Endothelial cell of umbilical vein (primary cell): ENCODE measurements around the gene GPR161. TPM values are rescaled to one million over a fixed set of nuclear protein-coding genes. Genes with fewer than 3 reads are reported as not detected.

Source experiments
- BruUV-seq: library from RNA; stranded (reverse); fragments of 400-500 nt; replicated peaks from 2 replicates; lab custom pipeline; 2021; lab: Mats Ljungman, UMichigan
- CTCF ChIA-PET: fragments of 300-600, 350-600 bp; sonication (Branson Sonifier 250); formaldehyde crosslinking; loops from one replicate; lab custom pipeline; 2021; ENCODE audit warnings: antibody characterized with exemption, inconsistent platforms; lab: Charles Lee
- POLR2A ChIA-PET: fragments of 300-600, 350-600 bp; sonication (Branson Sonifier 250); formaldehyde crosslinking; loops from one replicate; lab custom pipeline; 2021; ENCODE audit warnings: antibody characterized with exemption, inconsistent platforms; lab: Charles Lee
- DNase-seq: peaks from one replicate; pipeline ENCODE4 v3.0.0-alpha.2; 2011; ENCODE audit warnings: low read depth, low spot score
- FAIRE-seq: peaks from 2 replicates; lab custom pipeline; 2011; peaks lifted over from hg19 to GRCh38; lab: Jason Lieb, UNC
- H2AFZ ChIP-seq: 2 replicates; pipeline ENCODE4 v1.6.0; 2012; ENCODE audit warnings: low read depth, low read length, control low read depth, inconsistent platforms
- H3K27ac ChIP-seq: 2 replicates; pipeline ENCODE4 v1.5.1; 2011; ENCODE audit warnings: low read depth, mild to moderate bottlenecking, control low read depth, low read length, moderate library complexity; ENCODE audit not compliant: insufficient read depth
- H3K27me3 ChIP-seq, 2 experiments: 2 replicates each; pipeline versions ENCODE4 v1.6.0 to v1.6.1; 2011; ENCODE audit warnings: low read length in 2 of 2, mixed read lengths in 1 of 2; ENCODE audit not compliant: control insufficient read depth in 2 of 2, insufficient read depth in 2 of 2
- H3K36me3 ChIP-seq, 2 experiments: 2 replicates in 1 of 2; 3 replicates in 1 of 2; pipeline ENCODE4 v1.5.1; 2011; ENCODE audit warnings: low read length in 2 of 2, mild to moderate bottlenecking in 1 of 2, moderate library complexity in 1 of 2; ENCODE audit not compliant: control insufficient read depth in 2 of 2, insufficient read depth in 2 of 2; ENCODE audit errors: extremely low read depth in 1 of 2
- H3K4me1 ChIP-seq: 3 replicates; pipeline ENCODE4 v1.5.1; 2011; ENCODE audit warnings: mild to moderate bottlenecking, low read length; ENCODE audit not compliant: control insufficient read depth, insufficient read depth; ENCODE audit errors: extremely low read depth
- H3K4me2 ChIP-seq: 2 replicates; pipeline ENCODE4 v1.6.1; 2011; ENCODE audit warnings: low read length, control low read depth, mixed read lengths; ENCODE audit not compliant: insufficient read depth
- H3K4me3 ChIP-seq, 3 experiments: fragments of 200-600 bp in 1 of 3; sonication (generic), shearing (Covaris generic) in 1 of 3; replicated peaks in 1 of 3; 2 replicates each; pipeline ENCODE4 v1.5.1; 2011 to 2016; ENCODE audit warnings: control low read depth in 3 of 3, low read length in 3 of 3, mild to moderate bottlenecking in 2 of 3, inconsistent platforms in 1 of 3, low read depth in 1 of 3, moderate library complexity in 1 of 3; ENCODE audit not compliant: insufficient read depth in 1 of 3
- H3K79me2 ChIP-seq: 2 replicates; pipeline ENCODE4 v1.6.0; 2012; ENCODE audit warnings: low read length, inconsistent platforms; ENCODE audit not compliant: control insufficient read depth, insufficient read depth
- H3K9ac ChIP-seq: replicated peaks from 2 replicates; pipeline ENCODE3; 2011; ENCODE audit warnings: low read length, control low read depth; ENCODE audit not compliant: insufficient read depth; ENCODE audit errors: extremely low read depth
- H3K9me1 ChIP-seq: replicated peaks from 3 replicates; pipeline ENCODE4 v1.6.0; 2011; ENCODE audit warnings: mild to moderate bottlenecking, low read length; ENCODE audit not compliant: control insufficient read depth, insufficient read depth; ENCODE audit errors: extremely low read depth
- H3K9me3 ChIP-seq: replicated peaks from 2 replicates; pipeline ENCODE4 v1.5.1; 2012; ENCODE audit warnings: low read length, inconsistent platforms; ENCODE audit not compliant: control insufficient read depth, insufficient read depth
- H4K20me1 ChIP-seq: replicated peaks from 2 replicates; pipeline ENCODE3; 2011; ENCODE audit warnings: mild to moderate bottlenecking, low read length; ENCODE audit not compliant: control insufficient read depth, insufficient read depth; ENCODE audit errors: extremely low read depth
- CTCF ChIP-seq, 2 donors: IDR thresholded peaks; 1 replicate in 1 of 2; 2 replicates in 1 of 2; pipeline ENCODE4 v1.5.1; 2011; ENCODE audit warnings: low read length in 2 of 2, mild to moderate bottlenecking in 2 of 2, moderate library complexity in 2 of 2, control low read depth in 1 of 2, inconsistent platforms in 1 of 2, low read depth in 1 of 2; ENCODE audit not compliant: insufficient read depth in 1 of 2; ENCODE audit errors: extremely low read depth in 1 of 2
- EZH2 ChIP-seq: IDR thresholded peaks from 2 replicates; pipeline ENCODE4 v1.6.1; 2012; ENCODE audit warnings: borderline replicate concordance, low read depth, mild to moderate bottlenecking, moderate library complexity, low read length, inconsistent platforms; ENCODE audit not compliant: severe bottlenecking
- FOS ChIP-seq: IDR thresholded peaks from 2 replicates; pipeline ENCODE4 v1.6.1; 2011; ENCODE audit warnings: mild to moderate bottlenecking, low read length, moderate library complexity, borderline replicate concordance; ENCODE audit not compliant: insufficient read depth
- GATA2 ChIP-seq: IDR thresholded peaks from 2 replicates; pipeline ENCODE4 v1.7.0; 2011; ENCODE audit warnings: low read depth, mild to moderate bottlenecking, moderate library complexity, mixed read lengths, low read length; ENCODE audit not compliant: insufficient read length, insufficient read depth
- JUN ChIP-seq: IDR thresholded peaks from 2 replicates; pipeline ENCODE4 v1.6.1; 2011; ENCODE audit warnings: borderline replicate concordance, low read depth; ENCODE audit not compliant: insufficient read length, insufficient read depth
- MAX ChIP-seq: IDR thresholded peaks from 2 replicates; pipeline ENCODE4 v1.6.1; 2011; ENCODE audit not compliant: insufficient read depth, insufficient read length
- MYC ChIP-seq: IDR thresholded peaks from one replicate; pipeline ENCODE4 v1.6.1; 2011; ENCODE audit warnings: mild to moderate bottlenecking, low read depth, low read length
- POLR2A ChIP-seq: IDR thresholded peaks from 2 replicates; pipeline ENCODE4 v1.6.1; 2012; ENCODE audit warnings: low read depth, mild to moderate bottlenecking, control low read depth, low read length
- POLR2AphosphoS5 ChIP-seq: IDR thresholded peaks from 2 replicates; pipeline ENCODE4 v1.6.1; 2012; ENCODE audit warnings: low read depth, mild to moderate bottlenecking, control low read depth, low read length, moderate library complexity; ENCODE audit not compliant: insufficient read depth
- dilution Hi-C: fragments of 300-500 bp; cut with MboI; formaldehyde crosslinking; loops from one replicate; pipeline ENCODE4 v1.15.0; 2019; ENCODE audit warnings: low sequenced_read_pairs; ENCODE audit not compliant: extremely low pct_ligation_motif_present
- intact Hi-C: fragments of 100-400 bp; cut with micrococcal nuclease; formaldehyde crosslinking; loops from one replicate; pipeline ENCODE4 v1.10.0; 2022
- polyA plus RNA-seq, 4 experiments: library from polyadenylated mRNA; depleted of rRNA in 3 of 4; stranded (reverse) in 3 of 4; unstranded in 1 of 4; fragments of >200 nt; gene quantifications; 2 replicates each; pipeline versions ENCODE4 v1.2.1 to v1.2.3, GENCODE V29; 2011 to 2012; ENCODE audit warnings: missing spikeins in 1 of 4
- total RNA-seq: library from RNA; stranded (reverse); gene quantifications from 2 replicates; pipeline ENCODE4 v1.2.3, GENCODE V29; 2021

GPR161 gene
- total and polyA plus RNA-seq, 2 donors (not counting 3 experiments of a cell fraction or from before 2014, with no cell fraction given) = 34.7 to 36.5 TPM

- H3K9me1 ChIP-seq = no peaks in the 10 kb centered on the region
- H3K27ac ChIP-seq = no peak overlapping the region
- no peak overlapping the region for H2AFZ ChIP-seq
- H3K27me3 ChIP-seq = peaks cover 0 to 1% of the 10 kb centered on the region in 2 experiments
- H3K4me3 ChIP-seq = no peak overlapping the region
- H3K4me1 ChIP-seq = no peaks in the 10 kb centered on the region
- dilution Hi-C loops (no loop called here), intact Hi-C loops (no loop called here)
- H3K79me2 ChIP-seq = no peaks in the 10 kb centered on the region
- no peak overlapping the region for H3K4me2 ChIP-seq
- ChIA-PET CTCF (interaction anchor here (0.7 to 0.8 kb wide), 2 partner anchors 71 to 137 kb away, joined by 3 read pairs; no protein-coding TSS in a partner anchor), POLR2A (interaction anchor here (0.6 kb wide), 1 partner anchor 10 kb away, joined by 5 read pairs; no protein-coding TSS in a partner anchor)
- FAIRE-seq (no peak), DNase-seq (no peak)
- no TSS peak for BruUV-seq
- no peak overlapping the region for H3K9ac ChIP-seq
- H3K9me3 ChIP-seq = no peaks in the 10 kb centered on the region
- H4K20me1 ChIP-seq = no peaks in the 10 kb centered on the region
- H3K36me3 ChIP-seq = no peaks in the 10 kb centered on the region
- TF ChIP-seq POLR2AphosphoS5 (no peak), MAX (no peak), GATA2 (no peak), JUN (no peak), CTCF (IDR thresholded peaks at IDR 0.05; ENCODE audit: extremely low read depth in 1 of 2, insufficient read depth in 1 of 2, low read depth in 1 of 2, low read length in 2 of 2) (no peak), FOS (no peak), MYC (no peak), EZH2 (no peak), POLR2A (no peak)
Observed at GRCh38 chr1:168164771-168165170, 28.0 kb upstream of the GPR161 start.
